Measurements from ENCODE around the gene TMEM132D. TPM values are rescaled to one million over a fixed set of nuclear protein-coding genes. Genes with fewer than 3 reads are reported as not detected.

The TMEM132D gene
- total RNA-seq, 4 donors from 2014 or later, result not detected

DNA sequence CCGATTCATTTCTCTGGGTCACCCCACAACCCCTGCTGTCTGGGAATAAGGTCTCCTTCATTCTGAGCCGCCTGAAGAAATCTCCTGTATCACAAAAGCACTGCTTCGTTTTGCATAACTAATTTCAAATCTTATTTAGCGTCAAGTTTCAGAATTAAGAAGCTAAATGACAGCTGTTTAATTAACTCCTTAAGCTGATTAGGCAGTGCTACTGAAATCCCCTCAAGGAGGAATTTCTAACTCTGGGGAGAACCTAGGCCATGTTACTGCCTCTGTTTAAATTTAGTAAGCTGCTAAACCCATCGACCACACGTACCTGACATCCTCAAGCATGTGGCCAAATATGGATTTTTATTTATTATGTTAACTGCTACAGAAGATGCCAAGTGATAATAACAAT lies 677.0 kb downstream of the TMEM132D start:
- ATAC-seq (ENCODE audit: low FRiP score) (no peak), DNase-seq (ENCODE audit: low spot score) (no peak)
- TF ChIP-seq, protein P1, sequence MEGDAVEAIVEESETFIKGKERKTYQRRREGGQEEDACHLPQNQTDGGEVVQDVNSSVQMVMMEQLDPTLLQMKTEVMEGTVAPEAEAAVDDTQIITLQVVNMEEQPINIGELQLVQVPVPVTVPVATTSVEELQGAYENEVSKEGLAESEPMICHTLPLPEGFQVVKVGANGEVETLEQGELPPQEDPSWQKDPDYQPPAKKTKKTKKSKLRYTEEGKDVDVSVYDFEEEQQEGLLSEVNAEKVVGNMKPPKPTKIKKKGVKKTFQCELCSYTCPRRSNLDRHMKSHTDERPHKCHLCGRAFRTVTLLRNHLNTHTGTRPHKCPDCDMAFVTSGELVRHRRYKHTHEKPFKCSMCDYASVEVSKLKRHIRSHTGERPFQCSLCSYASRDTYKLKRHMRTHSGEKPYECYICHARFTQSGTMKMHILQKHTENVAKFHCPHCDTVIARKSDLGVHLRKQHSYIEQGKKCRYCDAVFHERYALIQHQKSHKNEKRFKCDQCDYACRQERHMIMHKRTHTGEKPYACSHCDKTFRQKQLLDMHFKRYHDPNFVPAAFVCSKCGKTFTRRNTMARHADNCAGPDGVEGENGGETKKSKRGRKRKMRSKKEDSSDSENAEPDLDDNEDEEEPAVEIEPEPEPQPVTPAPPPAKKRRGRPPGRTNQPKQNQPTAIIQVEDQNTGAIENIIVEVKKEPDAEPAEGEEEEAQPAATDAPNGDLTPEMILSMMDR (IDR thresholded peaks at IDR 0.05), result no peak

GRCh38 chr12:129226005-129226404 lies 677.8 kb downstream of the TMEM132D start:
- no peak for ATAC-seq (ENCODE audit: low FRiP score)
- TF ChIP-seq, protein P1 (IDR thresholded peaks at IDR 0.05), result no peak

DNA sequence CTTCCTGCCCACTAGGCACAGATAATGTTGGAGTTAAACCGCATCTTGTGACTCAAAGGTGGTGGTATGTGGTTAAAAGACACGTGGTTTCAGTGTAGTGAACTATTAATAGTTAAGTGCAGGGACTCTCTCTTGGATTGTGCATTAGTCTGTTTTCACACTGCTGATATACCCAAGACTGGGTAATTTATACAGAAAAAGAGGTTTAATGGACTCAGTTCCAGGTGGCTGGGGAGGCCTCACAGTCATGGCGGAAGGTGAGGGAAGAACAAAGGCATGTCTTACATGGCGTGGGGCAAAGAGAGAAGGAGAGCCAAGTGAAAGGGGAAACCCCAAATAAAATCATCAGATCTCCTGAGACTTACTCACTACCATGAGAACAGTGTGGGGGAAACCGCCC lies 688.3 kb downstream of the TMEM132D start:
- no peak for DNase-seq (ENCODE audit: low spot score)
- ATAC-seq (ENCODE audit: low FRiP score), result no peak
- TF ChIP-seq, protein P1 (IDR thresholded peaks at IDR 0.05), result no peak

More at GRCh38 chr12:129226005-129226404, 677.8 kb downstream of the TMEM132D start:
- DNase-seq (ENCODE audit: low spot score), result no peak

GRCh38 chr12:129213551-129213950 lies 690.3 kb downstream of the TMEM132D start:
- DNase-seq (ENCODE audit: low spot score) (no peak), ATAC-seq (ENCODE audit: low FRiP score) (no peak)
- TF ChIP-seq, protein P1 (IDR thresholded peaks at IDR 0.05), result no peak

GRCh38 chr12:129211862-129212630 lies 691.8 kb downstream of the TMEM132D start:
- no peak for DNase-seq (ENCODE audit: low spot score)
- ATAC-seq (ENCODE audit: low FRiP score), result no peak
- TF ChIP-seq, protein P1 (IDR thresholded peaks at IDR 0.05), result no peak

- ATAC-seq (ENCODE audit: low FRiP score) (no peak), DNase-seq (ENCODE audit: low spot score) (no peak)
- TF ChIP-seq, protein P1 (IDR thresholded peaks at IDR 0.05), result no peak
Observed at GRCh38 chr12:129208566-129208965, 695.3 kb downstream of the TMEM132D start.

DNA sequence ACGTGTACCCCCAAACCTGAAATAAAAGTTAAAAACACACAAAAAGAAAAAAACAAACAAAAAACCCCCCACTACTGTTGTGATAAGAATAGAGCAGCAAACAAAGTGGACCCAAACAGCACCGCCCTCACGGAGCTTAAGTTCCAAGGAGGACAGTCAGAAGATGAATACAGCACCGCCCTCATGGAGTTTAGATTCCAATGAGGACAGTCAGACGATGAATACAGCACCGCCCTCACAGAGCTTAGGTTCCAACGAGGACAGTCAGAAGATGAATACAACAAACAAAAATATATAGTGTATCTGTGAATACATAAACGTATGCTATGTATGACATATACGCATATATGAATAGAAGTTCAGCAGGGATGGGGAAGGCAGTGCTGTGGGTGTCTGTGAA lies 696.7 kb downstream of the TMEM132D start:
- TF ChIP-seq, protein P1 (IDR thresholded peaks at IDR 0.05), result no peak
- ATAC-seq (ENCODE audit: low FRiP score) (no peak), DNase-seq (ENCODE audit: low spot score) (no peak)

Data from omental fat pad (tissue), 4 donors.